ENCODE results near the gene SYNJ2. TPM values are rescaled to one million over a fixed set of nuclear protein-coding genes. Genes with fewer than 3 reads are reported as not detected.

SYNJ2 gene
- total and polyA plus RNA-seq, 2 experiments from 2014 or later = 20.5 to 28.6 TPM

GRCh38 chr6:158068893-158069799, 87.5 kb downstream of the SYNJ2 start:
- Histone ChIP-seq H3K4me3 (no peak overlapping the region), H3K4me2 (ENCODE audit: unreplicated experiment) (peak overlapping the region; percentile 45), H3K79me2 (ENCODE audit: insufficient read depth) (no peaks in the 10 kb centered on the region; the same call in 1 of the 2 replicates), H2AFZ (no peak overlapping the region), H3K4me1 (ENCODE audit: insufficient read depth) (peaks cover 27% of the 10 kb centered on the region), H3F3A (ENCODE audit: insufficient read depth) (peaks cover 47% of the 10 kb centered on the region), H4K20me1 (ENCODE audit: insufficient read depth) (no peaks in the 10 kb centered on the region), H3K9me2 (ENCODE audit: insufficient read depth) (no peaks in the 10 kb centered on the region), H3K36me3 (ENCODE audit: low read depth) (peaks cover 14% of the 10 kb centered on the region; the same call in 1 of the 2 replicates), H3K27ac (peak overlapping the region; percentile 96), H3K9ac (peak overlapping the region; percentile 74), H3K27me3 (replicated peaks; ENCODE audit: insufficient read depth) (no peaks in the 10 kb centered on the region), H3K9me3 (ENCODE audit: low read depth) (no peaks in the 10 kb centered on the region)
- WGBS, 2 experiments (ENCODE audit: low coverage in 1 of 2, low lambda C conversion rate in 2 of 2, missing lambda C conversion rate in 2 of 2) = 77% methylated on average over 14 of the region's 14 CpGs
- peak; percentile 82 for DNase-seq
- TF ChIP-seq EZH2 (IDR thresholded peaks at IDR 0.05; ENCODE audit: insufficient read depth, poor library complexity, severe bottlenecking) (no peak), EZH2phosphoT487 (IDR thresholded peaks at IDR 0.05; ENCODE audit: insufficient read depth, low read depth) (no peak)
- in situ Hi-C loops (cut with MboI) = loop anchor here (25.0 kb wide), 1 partner anchor 307 kb away; no protein-coding TSS in a partner anchor

- DNase-seq = peak; percentile 92
- Histone ChIP-seq H3K4me3 (no peak overlapping the region), H3K9ac (peak overlapping the region; percentile 74), H3K79me2 (ENCODE audit: insufficient read depth) (no peaks in the 10 kb centered on the region; the same call in 1 of the 2 replicates), H3K27me3 (replicated peaks; ENCODE audit: insufficient read depth) (no peaks in the 10 kb centered on the region), H3K9me2 (ENCODE audit: insufficient read depth) (no peaks in the 10 kb centered on the region), H4K20me1 (ENCODE audit: insufficient read depth) (no peaks in the 10 kb centered on the region), H3K4me2 (ENCODE audit: unreplicated experiment) (peak overlapping the region; percentile 45), H3K4me1 (ENCODE audit: insufficient read depth) (peaks cover 27% of the 10 kb centered on the region), H2AFZ (no peak overlapping the region), H3K27ac (peak overlapping the region; percentile 96), H3F3A (ENCODE audit: insufficient read depth) (peaks cover 47% of the 10 kb centered on the region), H3K36me3 (ENCODE audit: low read depth) (peaks cover 14% of the 10 kb centered on the region; the same call in 1 of the 2 replicates), H3K9me3 (ENCODE audit: low read depth) (no peaks in the 10 kb centered on the region)
- 33 to 37% methylated on average over 6 of the region's 6 CpGs for WGBS, 2 experiments (ENCODE audit: low coverage in 1 of 2, low lambda C conversion rate in 2 of 2, missing lambda C conversion rate in 2 of 2)
- TF ChIP-seq EZH2 (IDR thresholded peaks at IDR 0.05; ENCODE audit: insufficient read depth, poor library complexity, severe bottlenecking) (no peak), EZH2phosphoT487 (IDR thresholded peaks at IDR 0.05; ENCODE audit: insufficient read depth, low read depth) (no peak)
- in situ Hi-C loops (cut with MboI) = loop anchor here (25.0 kb wide), 1 partner anchor 307 kb away; no protein-coding TSS in a partner anchor
These were observed 88.1 kb downstream of the SYNJ2 start for GRCh38 chr6:158069800-158070195.

GRCh38 chr6:158070513-158070912, 88.8 kb downstream of the SYNJ2 start:
- peak overlapping the region; percentile 96 for H3K27ac ChIP-seq
- H4K20me1 ChIP-seq (ENCODE audit: insufficient read depth) = no peaks in the 10 kb centered on the region
- peak overlapping the region; percentile 74 for H3K9ac ChIP-seq
- in situ Hi-C loops (cut with MboI) = loop anchor here (25.0 kb wide), 1 partner anchor 308 kb away; no protein-coding TSS in a partner anchor
- H3K36me3 ChIP-seq (ENCODE audit: low read depth) = peaks cover 14% of the 10 kb centered on the region; the same call in 1 of the 2 replicates
- H3K27me3 ChIP-seq (replicated peaks; ENCODE audit: insufficient read depth) = no peaks in the 10 kb centered on the region
- no peaks in the 10 kb centered on the region; the same call in 1 of the 2 replicates for H3K79me2 ChIP-seq (ENCODE audit: insufficient read depth)
- H3K9me3 ChIP-seq (ENCODE audit: low read depth) = no peaks in the 10 kb centered on the region
- H3K4me3 ChIP-seq = no peak overlapping the region
- no peak overlapping the region for H3K4me2 ChIP-seq (ENCODE audit: unreplicated experiment)
- TF ChIP-seq EZH2phosphoT487 (IDR thresholded peaks at IDR 0.05; ENCODE audit: insufficient read depth, low read depth) = no peak
- TF ChIP-seq EZH2 (IDR thresholded peaks at IDR 0.05; ENCODE audit: insufficient read depth, poor library complexity, severe bottlenecking) = no peak
- 91 to 92% methylated on average over 10 of the region's 10 CpGs for WGBS, 2 experiments (ENCODE audit: low coverage in 1 of 2, low lambda C conversion rate in 2 of 2, missing lambda C conversion rate in 2 of 2)
- H3K9me2 ChIP-seq (ENCODE audit: insufficient read depth) = no peaks in the 10 kb centered on the region
- H3F3A ChIP-seq (ENCODE audit: insufficient read depth) = peaks cover 47% of the 10 kb centered on the region
- peaks cover 27% of the 10 kb centered on the region for H3K4me1 ChIP-seq (ENCODE audit: insufficient read depth)
- H2AFZ ChIP-seq = no peak overlapping the region
- DNase-seq = no peak
